Psoas muscle (tissue), 8 donors: Measurements from ENCODE around the gene VPS13D. TPM values are rescaled to one million over a fixed set of nuclear protein-coding genes. Genes with fewer than 3 reads are reported as not detected.
A peak's percentile ranks its signal among the peaks of the same experiment; 100 is the strongest.

Experiments used
- ATAC-seq, 4 donors: fragments of 200-7000 bp; cut with Tn5 transposase; one replicate each; pipeline ENCODE4 v1.9.1; 2020; ENCODE audit warnings: moderate library complexity in 3 of 4, mild to moderate bottlenecking in 2 of 4
- DNase-seq, 2 donors: peaks; one replicate each; pipeline ENCODE4 v3.0.0-alpha.2; 2020
- H3K27ac ChIP-seq: fragments of 200-600 bp; one replicate; pipeline ENCODE4 v1.8.0; 2022
- H3K27me3 ChIP-seq, 3 donors: fragments of 200-600 bp in 1 of 3; one replicate each; pipeline versions ENCODE4 v1.6.1 to v1.8.0; 2013 to 2022; ENCODE audit warnings: low read length in 2 of 3, mild to moderate bottlenecking in 2 of 3, moderate library complexity in 1 of 3; ENCODE audit not compliant: insufficient read depth in 3 of 3
- H3K36me3 ChIP-seq, 2 donors: fragments of 200-600 bp in 1 of 2; one replicate each; pipeline versions ENCODE4 v1.6.1 to v1.8.0; 2013 to 2022; ENCODE audit warnings: low read depth in 1 of 2, mild to moderate bottlenecking in 1 of 2, moderate library complexity in 1 of 2; ENCODE audit not compliant: insufficient read depth in 1 of 2
- H3K4me1 ChIP-seq: fragments of 200-600 bp; one replicate; pipeline ENCODE4 v1.8.0; 2022
- H3K4me3 ChIP-seq: fragments of 200-600 bp; one replicate; pipeline ENCODE4 v1.8.0; 2022; ENCODE audit warnings: mild to moderate bottlenecking
- H3K9me3 ChIP-seq: fragments of 200-600 bp; one replicate; pipeline ENCODE4 v1.8.0; 2022
- CTCF ChIP-seq: fragments of 200-600 bp; IDR thresholded peaks from one replicate; pipeline ENCODE4 v1.8.0; 2022; ENCODE audit warnings: antibody characterized with exemption
- WGBS, 3 donors: extraction: QIAGEN DNeasy Blood & Tissue Kit; methylation state at CpG; one replicate each; pipeline versions ENCODE4 v1.1.6 to v1.1.7; 2013; 5-methylcytosine and 5-hydroxymethylcytosine counted together
- intact Hi-C, 2 donors: fragments of 100-400 bp; cut with DNase I; formaldehyde crosslinking; loops; one replicate each; pipeline versions ENCODE4 v1.11.0 to v1.14.2; 2022
- polyA plus RNA-seq, 3 donors: library from polyadenylated mRNA; stranded (reverse); fragments of 200-250 nt; gene quantifications; one replicate each; pipeline ENCODE4 v1.2.3, GENCODE V29; 2013
- total RNA-seq, 4 donors: library from RNA; stranded (reverse); fragmentation: NEBNext Ultra II Directional in 2 of 4; extraction: Animal tissue kit (Norgen Biotek cat#: 25700) in 2 of 4; gene quantifications; one replicate each; pipeline versions ENCODE4 v1.2.1 to v1.2.4, GENCODE V29; 2021 to 2023
- donor health status: healthy with polysubstance abuse.
- donor health status: DM: no; HTN: no; CAD: no; lungs with moderate emphysema.
- donor health status: Bipolar disorder and iron deficiency.
- donor health status: healthy.
- donor health status: DM: yes; HTN: yes; CAD: no.
- donor health status: DM: no; HTN: no; CAD: no.
- donor health status: DM: no; HTN: no; CAD: no.
- donor health status: DM: yes; HTN: yes; CAD: no.

Gene VPS13D
- total and polyA plus RNA-seq, 7 donors, result 19.9 to 69.1 (median 45.3) TPM

- Histone ChIP-seq H3K36me3 (no peaks in the 10 kb centered on the region), H3K9me3 (no peaks in the 10 kb centered on the region), H3K4me1 (peaks cover 26% of the 10 kb centered on the region), H3K4me3 (no peak overlapping the region), H3K27me3 (no peaks in the 10 kb centered on the region), H3K27ac (no peak overlapping the region)
- intact Hi-C loops, result no loop called here
- WGBS, 3 donors, result 95 to 98% (median 97%) methylated on average over 2 of the region's 2 CpGs
- TF ChIP-seq CTCF, result no peak
- DNase-seq (no peak), ATAC-seq (no peak)
These were observed 294.4 kb downstream of the VPS13D start for GRCh38 chr1:12524266-12524665.

DNA sequence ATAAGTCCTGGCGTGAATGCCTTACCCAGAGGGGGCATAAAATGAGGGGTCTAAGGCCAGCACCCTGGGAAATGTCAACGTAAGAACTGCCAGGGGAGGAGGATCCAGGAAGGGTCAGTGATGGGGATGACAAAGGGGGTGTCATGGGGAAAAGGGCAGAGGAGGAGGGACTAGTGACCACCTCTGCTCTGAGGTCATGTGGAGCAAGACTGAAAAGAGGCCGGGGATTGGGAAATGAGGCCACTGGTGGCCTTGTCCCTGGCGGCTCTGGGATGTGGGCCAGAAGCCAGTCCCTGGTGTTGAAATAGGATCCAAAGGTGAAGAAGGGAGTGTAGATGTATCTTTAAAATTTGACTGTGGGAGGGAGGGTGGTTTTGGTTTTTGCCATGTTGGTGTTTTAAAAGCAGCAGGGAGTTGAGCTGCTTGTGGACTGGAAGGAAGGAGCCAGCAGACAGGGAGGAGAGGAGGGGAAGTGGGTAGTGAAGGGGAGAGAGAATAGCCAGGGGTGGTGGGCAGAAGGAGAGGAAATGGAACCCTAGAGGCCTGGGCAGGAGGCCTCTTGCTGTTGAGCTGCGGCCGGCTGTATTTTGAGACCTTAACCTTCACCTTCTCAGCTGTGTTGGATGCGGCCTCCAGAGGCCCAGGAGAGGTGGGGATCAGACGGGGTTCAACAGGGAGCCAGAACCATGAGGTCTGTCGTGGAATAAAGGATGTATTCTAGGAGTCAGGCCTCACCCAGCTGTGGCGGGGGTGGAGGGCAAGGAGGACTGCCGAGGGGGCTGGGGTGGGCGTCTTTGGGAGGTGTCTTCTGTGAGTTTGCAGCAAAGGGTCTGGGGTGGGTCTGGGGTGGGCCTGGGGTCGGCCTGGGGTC is 295.7 kb downstream of the VPS13D start:
- DNase-seq, result peak; percentile 84 to 91
- Histone ChIP-seq H3K36me3 (no peaks in the 10 kb centered on the region), H3K4me1 (peaks cover 22% of the 10 kb centered on the region), H3K27ac (peak overlapping the region; percentile 43), H3K27me3 (no peaks in the 10 kb centered on the region), H3K4me3 (no peak overlapping the region), H3K9me3 (no peaks in the 10 kb centered on the region)
- TF ChIP-seq CTCF, result no peak
- 64 to 75% (median 66%) methylated on average over 13 of the region's 13 CpGs for WGBS, 3 donors
- intact Hi-C loops, result no loop called here
- peak; percentile 79 to 93 (median 90) for ATAC-seq

GRCh38 chr1:12527564-12527963 is 297.7 kb downstream of the VPS13D start:
- Histone ChIP-seq H3K27me3 (no peaks in the 10 kb centered on the region), H3K36me3 (no peaks in the 10 kb centered on the region), H3K4me1 (peaks cover 22% of the 10 kb centered on the region), H3K9me3 (no peaks in the 10 kb centered on the region), H3K27ac (peak overlapping the region; percentile 38), H3K4me3 (no peak overlapping the region)
- intact Hi-C loops, result no loop called here
- WGBS, 3 donors, result 97 to 98% (median 98%) methylated on average over 13 to 16 of the region's 16 CpGs
- DNase-seq, result no peak
- no peak for ATAC-seq
- TF ChIP-seq CTCF, result no peak

DNA sequence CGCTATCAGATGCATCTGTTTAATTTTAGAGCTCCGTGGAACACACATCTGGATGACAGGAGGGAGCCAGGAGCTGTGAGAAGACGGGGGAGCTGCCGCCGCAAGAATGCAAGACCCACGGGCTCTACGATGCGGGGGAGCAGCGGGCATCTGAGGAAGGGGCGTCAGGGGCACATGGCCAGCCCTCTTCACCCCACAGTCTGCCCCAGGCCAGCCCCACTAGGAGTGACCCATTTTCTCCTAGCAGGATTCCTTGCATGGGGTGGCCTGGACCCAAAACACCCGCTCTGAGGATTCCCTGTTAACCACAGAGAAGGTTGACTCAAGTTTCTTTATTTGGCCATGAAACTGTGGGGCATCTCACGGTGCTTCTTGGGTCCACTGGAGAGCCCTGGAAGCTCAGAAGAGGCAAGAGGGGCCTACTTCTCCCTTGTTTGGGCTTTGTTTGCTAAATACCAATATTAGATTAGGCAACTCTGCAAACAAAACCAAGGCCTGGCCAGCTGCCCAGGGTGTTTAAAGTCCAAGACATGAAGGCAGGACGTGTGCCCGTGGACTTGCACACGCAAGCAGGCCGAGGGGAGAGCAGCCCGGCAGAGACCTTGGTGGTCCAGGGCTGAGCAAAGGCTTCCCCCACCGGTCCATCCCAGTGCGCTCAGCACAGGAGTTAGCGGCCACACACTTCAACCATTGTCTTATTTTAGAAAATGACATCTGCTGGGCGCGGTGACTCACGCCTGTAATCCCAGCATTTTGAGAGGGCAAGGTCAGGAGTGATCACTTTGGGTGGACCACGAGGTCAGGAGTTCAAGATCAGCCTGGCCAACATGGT is 298.4 kb downstream of the VPS13D start:
- DNase-seq (peak; percentile 68 to 86), ATAC-seq (peak; percentile 50 to 68 (median 56))
- H3K4me3 ChIP-seq, result no peak overlapping the region
- WGBS, 3 donors, result 67 to 82% (median 71%) methylated on average over 24 of the region's 24 CpGs
- TF ChIP-seq CTCF, result no peak
- no peaks in the 10 kb centered on the region for H3K27me3 ChIP-seq
- no peaks in the 10 kb centered on the region for H3K9me3 ChIP-seq
- intact Hi-C loops, result no loop called here
- H3K27ac ChIP-seq, result peak overlapping the region; percentile 38
- peaks cover 22% of the 10 kb centered on the region for H3K4me1 ChIP-seq
- H3K36me3 ChIP-seq, result no peaks in the 10 kb centered on the region
